Hematopoietic multipotent progenitor cell treated with erythropoietin and hydrocortisone succinate and interleukin-3 and kit ligand, for 15 days (in vitro differentiated cells): ENCODE results near the gene TESK1.

ENCODE experiments used
- DNase-seq: peaks from one replicate; pipeline ENCODE4 v3.0.0-alpha.2; 2015; ENCODE audit warnings: low spot score

The TESK1 gene

DNA sequence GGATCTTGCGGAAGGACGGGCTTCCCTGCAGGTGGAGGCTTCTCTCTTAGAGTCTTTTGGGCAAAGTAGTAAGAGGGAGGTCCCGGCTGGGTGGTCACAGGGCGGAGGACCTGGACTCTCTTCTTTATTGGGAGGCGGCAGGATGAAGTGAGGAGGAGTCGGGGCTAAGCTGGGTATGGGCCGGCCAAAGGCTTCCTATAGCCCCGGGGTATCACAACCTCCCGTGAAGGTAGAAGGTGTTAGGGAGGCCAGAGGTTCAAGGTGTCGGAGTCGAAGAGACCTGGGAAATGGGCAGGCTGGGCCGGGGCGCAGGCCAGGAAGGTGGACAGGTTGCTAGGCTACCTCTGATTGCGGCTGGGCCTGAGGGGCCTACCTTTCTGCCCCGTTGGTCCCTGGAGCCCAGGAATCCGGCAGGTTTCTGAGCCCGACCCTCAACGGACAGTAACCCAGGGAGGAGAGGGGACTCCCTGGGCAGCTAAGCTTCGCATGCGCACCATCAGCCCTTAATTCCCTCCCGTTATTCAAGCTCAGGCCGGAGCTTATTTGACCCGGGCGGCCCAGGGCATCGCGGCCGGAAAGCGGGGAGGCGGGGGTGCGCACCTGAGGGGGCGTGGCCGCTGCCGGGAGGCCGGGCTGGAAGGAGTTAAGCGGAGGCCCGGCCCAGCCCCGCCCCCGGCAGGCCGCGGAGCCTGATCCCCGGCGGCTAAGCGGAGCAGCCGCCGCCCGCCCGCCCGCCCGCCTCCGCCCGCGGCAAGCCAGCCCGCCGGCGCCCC, at the start of gene TESK1:
TSS of gene TESK1 (plus strand) at position 685 of the 773 bp plus-strand sequence. CDS start 358 bp downstream, outside the sequence.
- peak; percentile 81 for DNase-seq

DNA sequence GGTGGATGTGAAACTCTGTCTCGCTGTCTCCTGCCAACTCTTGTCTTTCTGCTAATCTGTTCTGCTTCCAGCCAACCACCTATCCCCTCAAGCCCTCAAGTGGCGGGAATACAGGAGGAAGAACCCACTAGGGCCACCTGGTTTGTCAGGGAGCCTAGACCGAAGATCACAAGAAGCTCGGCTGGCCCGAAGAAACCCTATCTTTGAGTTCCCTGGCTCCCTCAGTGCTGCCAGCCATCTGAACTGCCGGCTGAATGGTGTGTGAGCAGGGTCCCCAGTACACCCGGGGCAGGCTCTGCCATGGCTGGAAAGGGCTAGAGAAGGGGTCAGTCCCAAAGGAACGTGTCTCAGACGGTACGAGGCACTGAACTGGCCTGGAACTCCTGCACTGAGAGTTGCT, 49.2 kb upstream of the TESK1 start:
- DNase-seq: no peak

GRCh38 chr9:35556776-35557175, 48.3 kb upstream of the TESK1 start:
- DNase-seq: no peak

- DNase-seq: no peak
Observed at GRCh38 chr9:35557320-35557719, 47.7 kb upstream of the TESK1 start.

DNA sequence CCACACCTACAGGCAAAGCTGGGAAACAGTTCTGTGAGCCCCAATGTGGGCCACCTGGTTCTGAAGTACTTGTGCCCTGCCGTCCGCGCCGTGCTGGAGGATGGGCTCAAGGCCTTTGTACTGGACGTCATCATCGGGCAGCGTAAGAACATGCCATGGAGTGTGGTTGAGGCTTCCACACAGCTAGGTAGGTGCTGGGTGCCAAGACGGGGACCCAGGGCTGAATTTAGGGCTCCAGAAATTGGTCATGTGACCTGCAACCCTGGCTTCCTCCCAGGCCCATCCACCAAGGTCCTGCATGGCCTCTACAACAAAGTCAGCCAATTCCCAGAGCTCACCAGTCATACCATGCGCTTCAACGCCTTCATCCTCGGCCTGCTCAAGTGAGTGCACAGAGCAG, 46.9 kb upstream of the TESK1 start:
- no peak for DNase-seq

- no peak for DNase-seq
Observed at GRCh38 chr9:35559792-35560530, 45.1 kb upstream of the TESK1 start.

- DNase-seq: no peak
Observed at GRCh38 chr9:35560625-35561337, 44.3 kb upstream of the TESK1 start.

GRCh38 chr9:35561468-35562261, 43.4 kb upstream of the TESK1 start:
- no peak for DNase-seq

- no peak for DNase-seq
Observed at GRCh38 chr9:35562895-35563780, 41.9 kb upstream of the TESK1 start.

GRCh38 chr9:35563791-35564197, 41.3 kb upstream of the TESK1 start:
- DNase-seq: no peak

GRCh38 chr9:35564658-35565061, 40.4 kb upstream of the TESK1 start:
- no peak for DNase-seq

DNA sequence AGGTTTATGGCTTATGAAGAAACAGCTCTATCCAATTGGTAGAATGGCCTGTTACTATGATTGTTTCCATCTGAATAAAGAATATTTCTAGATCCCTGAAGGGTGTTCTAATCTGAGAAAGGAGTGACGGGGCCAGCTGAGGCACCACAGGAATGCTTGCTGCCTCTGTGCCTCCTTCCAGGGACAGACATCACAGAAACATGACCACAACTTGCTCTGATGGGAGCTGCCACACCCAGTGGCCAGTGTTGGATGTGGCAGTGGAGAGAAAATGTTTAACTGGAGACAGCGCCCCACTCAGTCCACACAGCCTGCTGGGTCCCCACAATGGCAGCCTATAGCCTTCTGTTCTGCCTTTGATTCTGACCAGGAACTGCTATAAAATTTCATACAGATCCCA, 38.6 kb upstream of the TESK1 start:
- no peak for DNase-seq

GRCh38 chr9:35568196-35568595, 36.9 kb upstream of the TESK1 start:
- no peak for DNase-seq

DNA sequence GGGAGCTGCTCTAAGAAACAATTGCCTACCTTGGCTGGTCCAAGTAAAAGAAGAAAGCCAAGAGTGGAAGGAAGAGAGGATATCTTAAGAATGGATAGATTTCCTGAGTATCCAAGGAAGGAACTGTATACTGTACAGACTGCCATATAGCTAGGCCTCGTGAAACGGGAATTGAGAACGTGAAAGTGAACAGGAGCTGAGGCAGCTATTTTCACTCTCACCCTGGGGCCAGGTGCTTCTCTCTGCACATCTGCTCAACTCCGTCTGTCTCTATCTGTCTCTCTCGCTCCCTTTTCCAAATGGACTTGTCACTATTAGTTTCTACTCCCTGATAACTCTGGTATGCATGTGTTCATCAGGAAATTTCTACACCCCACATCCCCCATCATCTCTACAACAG, 35.9 kb upstream of the TESK1 start:
- DNase-seq: no peak

DNA sequence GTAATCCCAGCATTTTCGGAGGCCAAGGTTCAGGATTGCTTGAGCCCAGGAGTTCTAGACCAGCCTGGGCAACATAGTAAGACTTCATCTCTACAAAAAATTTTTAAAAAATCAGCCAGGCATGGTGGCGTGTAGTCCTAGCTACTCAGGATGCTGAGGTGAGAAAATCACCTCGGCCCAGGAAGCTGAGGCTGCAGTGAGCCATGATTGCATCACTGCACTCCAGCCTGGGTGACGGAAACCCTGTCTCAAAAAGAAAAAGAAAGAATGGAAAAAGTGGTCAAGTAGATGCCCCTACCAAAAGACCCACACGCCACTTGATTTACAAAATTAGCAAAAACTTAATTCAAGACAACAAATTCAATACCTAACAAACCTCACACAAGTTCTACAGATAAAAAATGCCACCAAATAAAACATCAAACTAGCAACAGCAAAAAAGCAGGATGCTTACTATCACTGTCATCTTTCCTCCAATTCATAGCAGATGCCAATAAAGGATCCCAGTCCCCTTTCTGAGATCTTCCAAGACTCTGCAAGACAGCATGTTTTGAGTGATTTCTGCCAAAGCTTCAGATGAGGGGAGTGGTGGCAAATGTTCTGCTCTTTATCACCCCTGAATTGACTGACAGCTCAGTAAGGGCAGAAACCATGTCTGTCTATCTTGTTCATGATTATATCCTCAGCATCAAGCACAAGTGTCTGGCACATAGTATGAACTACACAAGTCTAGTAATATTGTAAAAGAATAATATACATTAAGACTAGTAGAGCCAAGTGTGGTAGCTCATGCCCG, 34.2 kb upstream of the TESK1 start:
- no peak for DNase-seq

GRCh38 chr9:35574578-35575122, 30.4 kb upstream of the TESK1 start:
- DNase-seq: no peak

DNA sequence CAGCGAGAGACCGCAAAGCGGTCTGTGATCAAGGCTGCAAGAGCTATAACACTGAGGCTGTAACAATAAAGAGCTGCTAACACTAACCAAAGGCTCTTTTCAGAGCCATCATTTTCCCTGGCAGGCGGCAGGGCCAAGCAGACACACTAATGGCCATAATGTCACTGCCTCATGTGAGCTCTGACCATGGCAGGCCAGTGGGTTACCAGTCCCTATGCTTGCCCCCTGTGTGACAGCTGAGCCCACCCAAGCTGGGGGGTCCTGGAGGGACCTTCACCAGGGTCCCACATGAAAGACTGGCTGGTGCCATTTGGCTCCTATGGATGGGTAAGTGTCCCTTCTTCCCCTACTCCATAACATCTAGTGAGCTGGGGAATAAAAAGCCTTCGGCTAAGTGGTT, 29.6 kb upstream of the TESK1 start:
- DNase-seq: no peak

GRCh38 chr9:35577486-35577885, 27.6 kb upstream of the TESK1 start:
- DNase-seq: no peak

- no peak for DNase-seq
Observed at GRCh38 chr9:35579130-35579529, 25.9 kb upstream of the TESK1 start.
